ENCODE measurements around the gene PSMD8.

- TF ChIP-seq EZH2 (IDR thresholded peaks at IDR 0.05) (no peak), POLR2AphosphoS5 (IDR thresholded peaks at IDR 0.05; ENCODE audit: borderline replicate concordance, low read depth, low read length) (no peak)
Measured at GRCh38 chr19:38385804-38386257, 11.5 kb downstream of the PSMD8 start.

All from SK-N-MC (cell line).